ENCODE data around the gene LPCAT4. TPM values are rescaled to one million over a fixed set of nuclear protein-coding genes. Genes with fewer than 3 reads are reported as not detected.
A peak's percentile ranks its signal among the peaks of the same experiment; 100 is the strongest.

Gene LPCAT4
- total RNA-seq, 2 donors from 2014 or later: 73.8 to 95.0 TPM

DNA sequence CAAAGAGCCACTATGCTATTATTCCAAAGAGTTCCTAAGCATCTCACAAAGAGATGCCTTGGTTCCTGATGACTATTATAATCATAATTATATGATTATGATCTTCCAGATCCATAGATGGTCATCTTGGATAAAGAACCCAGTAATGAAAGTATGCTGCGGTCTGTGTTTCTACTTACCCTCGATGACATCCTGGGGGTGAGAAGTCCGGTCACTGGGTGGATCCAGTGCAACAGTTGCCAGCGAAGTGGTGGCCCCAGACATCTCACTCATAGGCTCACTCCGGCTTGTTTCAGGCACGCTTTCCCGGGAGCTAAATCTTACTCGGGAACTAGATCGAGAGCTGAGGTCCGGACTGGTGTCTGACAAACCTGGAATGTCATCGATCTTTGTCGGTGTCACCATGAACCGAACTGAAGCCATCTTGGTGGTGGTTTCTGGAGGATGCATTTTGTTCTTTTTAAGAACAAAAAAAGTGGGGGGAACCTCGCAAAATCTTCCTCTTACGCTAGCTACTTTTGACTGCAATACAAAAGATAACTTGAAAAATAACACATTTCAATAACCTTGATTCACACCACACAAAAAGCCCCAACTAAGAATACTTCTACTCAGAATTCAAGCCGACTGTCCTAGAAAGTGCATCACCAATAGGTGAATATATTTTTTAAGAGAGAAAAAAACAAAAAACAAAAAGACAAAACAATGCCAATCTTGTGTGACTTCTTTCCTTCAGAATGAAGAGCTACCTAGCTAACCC lies 30.6 kb downstream of the LPCAT4 start:
- no peaks in the 10 kb centered on the region for H3K9me3 Mint-ChIP-seq
- peaks cover 50% of the 10 kb centered on the region for H3K36me3 Mint-ChIP-seq (ENCODE audit: low read depth)
- peaks cover 29% of the 10 kb centered on the region for H3K4me1 Mint-ChIP-seq
- H3K27ac Mint-ChIP-seq: peak overlapping the region; percentile 97
- no peaks in the 10 kb centered on the region for H3K27me3 Mint-ChIP-seq
- H3K4me3 Mint-ChIP-seq: no peak overlapping the region
- no peak for ATAC-seq (replicated peaks)

DNA sequence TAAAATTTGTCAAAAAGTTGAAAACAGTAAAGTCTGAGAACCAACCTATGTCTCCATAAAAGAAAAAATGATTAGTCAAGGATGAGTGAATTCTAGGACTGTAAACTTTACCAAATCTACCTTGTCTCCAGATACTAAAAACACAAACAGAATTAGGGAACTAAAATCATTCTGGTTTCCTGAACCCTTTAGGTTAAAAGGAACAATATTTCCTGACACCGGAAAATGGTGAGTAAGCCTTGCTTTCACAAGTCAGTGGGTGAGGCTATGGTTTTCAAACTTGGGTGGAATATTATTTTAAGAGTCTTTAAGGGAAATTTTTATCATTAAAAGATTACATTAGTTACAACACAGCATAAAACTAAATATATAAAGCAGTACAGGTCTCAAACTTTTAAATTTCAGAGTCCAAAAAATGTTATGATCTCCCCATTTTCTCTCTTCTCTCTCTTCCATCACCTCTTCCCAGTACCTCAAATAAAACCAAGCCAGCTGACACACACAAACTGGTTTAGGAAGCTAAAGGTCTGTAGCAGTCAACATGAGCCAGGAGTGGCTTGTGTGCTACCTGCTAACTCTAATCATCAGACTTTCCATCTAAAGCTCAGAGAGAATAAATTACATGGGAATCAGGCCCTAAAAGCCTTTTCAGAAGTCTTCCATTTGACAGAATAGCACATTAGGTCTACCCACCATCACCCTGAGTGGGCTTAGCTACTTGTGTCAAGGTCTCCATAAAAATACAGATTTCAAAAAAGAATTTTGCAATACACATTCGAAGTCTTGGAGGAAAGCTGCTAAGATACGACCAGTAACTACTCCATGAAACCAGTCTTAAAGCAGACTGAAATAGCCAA lies 31.6 kb downstream of the LPCAT4 start:
- Mint-ChIP-seq H3K27ac (peak overlapping the region; percentile 97), H3K27me3 (no peaks in the 10 kb centered on the region)

GRCh38 chr15:34334672-34335071 lies 32.3 kb downstream of the LPCAT4 start:
- no peaks in the 10 kb centered on the region for H3K27me3 Mint-ChIP-seq
- no peaks in the 10 kb centered on the region for H3K9me3 Mint-ChIP-seq
- peaks cover 32% of the 10 kb centered on the region for H3K36me3 Mint-ChIP-seq (ENCODE audit: low read depth)
- peaks cover 21% of the 10 kb centered on the region for H3K4me1 Mint-ChIP-seq
- ATAC-seq (replicated peaks): no peak
- no peak overlapping the region for H3K4me3 Mint-ChIP-seq
- peak overlapping the region; percentile 97 for H3K27ac Mint-ChIP-seq

More for the DNA sequence above, 31.6 kb downstream of the LPCAT4 start:
- no peak overlapping the region for H3K4me3 Mint-ChIP-seq
- peak; percentile 9 for ATAC-seq (replicated peaks)
- H3K4me1 Mint-ChIP-seq: peaks cover 26% of the 10 kb centered on the region
- H3K9me3 Mint-ChIP-seq: no peaks in the 10 kb centered on the region
- H3K36me3 Mint-ChIP-seq (ENCODE audit: low read depth): peaks cover 40% of the 10 kb centered on the region

GRCh38 chr15:34332553-34333120 lies 34.4 kb downstream of the LPCAT4 start:
- Mint-ChIP-seq H3K9me3 (no peaks in the 10 kb centered on the region), H3K27me3 (no peaks in the 10 kb centered on the region), H3K36me3 (ENCODE audit: low read depth) (peaks cover 15% of the 10 kb centered on the region), H3K4me1 (peaks cover 24% of the 10 kb centered on the region), H3K27ac (no peak overlapping the region), H3K4me3 (peak overlapping the region; percentile 50)
- ATAC-seq (replicated peaks): no peak

GRCh38 chr15:34331809-34332208 lies 35.2 kb downstream of the LPCAT4 start:
- Mint-ChIP-seq H3K4me3 (peak overlapping the region; percentile 50), H3K27ac (peak overlapping the region; percentile 36), H3K27me3 (no peaks in the 10 kb centered on the region), H3K4me1 (peaks cover 21% of the 10 kb centered on the region), H3K36me3 (ENCODE audit: low read depth) (peaks cover 9% of the 10 kb centered on the region), H3K9me3 (no peaks in the 10 kb centered on the region)
- peak; percentile 37 for ATAC-seq (replicated peaks)

- no peaks in the 10 kb centered on the region for H3K27me3 Mint-ChIP-seq
- H3K4me1 Mint-ChIP-seq: peaks cover 11% of the 10 kb centered on the region
- no peak overlapping the region for H3K27ac Mint-ChIP-seq
- H3K36me3 Mint-ChIP-seq (ENCODE audit: low read depth): peaks cover 6% of the 10 kb centered on the region
- H3K9me3 Mint-ChIP-seq: no peaks in the 10 kb centered on the region
- no peak for ATAC-seq (replicated peaks)
- peak overlapping the region; percentile 22 for H3K4me3 Mint-ChIP-seq
Observed at GRCh38 chr15:34330279-34330678, 36.7 kb downstream of the LPCAT4 start.

GRCh38 chr15:34329006-34329405 lies 38.0 kb downstream of the LPCAT4 start:
- Mint-ChIP-seq H3K9me3 (no peaks in the 10 kb centered on the region), H3K27me3 (no peaks in the 10 kb centered on the region), H3K4me3 (peak overlapping the region; percentile 50), H3K27ac (no peak overlapping the region), H3K4me1 (peaks cover 10% of the 10 kb centered on the region), H3K36me3 (ENCODE audit: low read depth) (peaks cover 3% of the 10 kb centered on the region)
- no peak for ATAC-seq (replicated peaks)

DNA sequence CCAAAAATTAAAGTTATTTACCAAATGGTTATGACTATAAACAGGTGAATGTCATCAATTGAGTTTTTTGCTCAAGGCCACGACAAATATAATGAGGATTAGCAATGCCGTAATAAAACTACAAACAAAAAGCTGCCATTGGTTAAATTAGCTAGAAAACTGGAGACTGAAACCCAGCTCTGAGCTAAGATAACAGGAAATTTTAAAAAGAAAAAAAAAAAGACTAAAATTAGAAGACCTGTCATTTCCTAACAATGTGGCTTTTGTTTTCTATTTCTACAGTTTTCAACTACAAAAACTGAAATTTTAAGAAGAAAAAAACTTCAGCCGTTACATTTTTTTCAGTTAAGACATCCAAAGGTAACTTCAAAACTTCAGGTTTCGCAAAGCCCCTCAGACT lies 39.1 kb downstream of the LPCAT4 start:
- H3K27ac Mint-ChIP-seq: no peak overlapping the region
- H3K36me3 Mint-ChIP-seq (ENCODE audit: low read depth): no peaks in the 10 kb centered on the region
- peaks cover 10% of the 10 kb centered on the region for H3K4me1 Mint-ChIP-seq
- peak; percentile 50 for ATAC-seq (replicated peaks)
- no peaks in the 10 kb centered on the region for H3K27me3 Mint-ChIP-seq
- H3K9me3 Mint-ChIP-seq: no peaks in the 10 kb centered on the region
- peak overlapping the region; percentile 50 for H3K4me3 Mint-ChIP-seq

- no peak overlapping the region for H3K27ac Mint-ChIP-seq
- no peak for ATAC-seq (replicated peaks)
- peaks cover 8% of the 10 kb centered on the region for H3K4me1 Mint-ChIP-seq
- no peak overlapping the region for H3K4me3 Mint-ChIP-seq
- H3K9me3 Mint-ChIP-seq: no peaks in the 10 kb centered on the region
- H3K36me3 Mint-ChIP-seq (ENCODE audit: low read depth): no peaks in the 10 kb centered on the region
- H3K27me3 Mint-ChIP-seq: no peaks in the 10 kb centered on the region
Observed at GRCh38 chr15:34325368-34325767, 41.6 kb downstream of the LPCAT4 start.

GRCh38 chr15:34324933-34325332 lies 42.1 kb downstream of the LPCAT4 start:
- Mint-ChIP-seq H3K4me1 (peaks cover 8% of the 10 kb centered on the region), H3K4me3 (no peak overlapping the region), H3K27me3 (no peaks in the 10 kb centered on the region), H3K36me3 (ENCODE audit: low read depth) (no peaks in the 10 kb centered on the region), H3K9me3 (no peaks in the 10 kb centered on the region), H3K27ac (no peak overlapping the region)
- no peak for ATAC-seq (replicated peaks)

DNA sequence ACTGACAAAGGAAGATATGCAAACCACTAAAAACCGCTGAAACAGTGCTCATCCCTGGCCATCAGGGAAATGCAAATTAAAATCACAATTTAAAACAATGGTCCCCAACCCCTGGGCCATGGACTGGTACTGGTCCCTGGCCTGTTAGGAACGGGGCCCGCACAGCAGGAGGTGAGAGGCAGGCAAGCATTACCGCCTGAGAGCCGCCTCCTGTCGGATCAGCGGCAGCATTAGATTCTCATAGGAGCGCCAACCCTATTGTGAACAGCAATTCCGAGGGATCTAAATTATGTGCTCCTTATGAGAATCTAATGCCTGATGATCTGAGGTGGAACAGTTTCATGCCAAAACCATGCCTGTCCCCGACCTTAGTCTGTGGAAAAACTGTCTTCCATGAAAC lies 43.8 kb downstream of the LPCAT4 start:
- Mint-ChIP-seq H3K36me3 (ENCODE audit: low read depth) (no peaks in the 10 kb centered on the region), H3K4me1 (peaks cover 9% of the 10 kb centered on the region), H3K9me3 (no peaks in the 10 kb centered on the region), H3K4me3 (no peak overlapping the region), H3K27ac (no peak overlapping the region), H3K27me3 (no peaks in the 10 kb centered on the region)
- ATAC-seq (replicated peaks): no peak

GRCh38 chr15:34318277-34319079 lies 48.5 kb downstream of the LPCAT4 start:
- no peaks in the 10 kb centered on the region for H3K9me3 Mint-ChIP-seq
- ATAC-seq (replicated peaks): peak; percentile 88
- peak overlapping the region; percentile 84 for H3K4me3 Mint-ChIP-seq
- H3K27me3 Mint-ChIP-seq: no peaks in the 10 kb centered on the region
- H3K36me3 Mint-ChIP-seq (ENCODE audit: low read depth): peaks cover 13% of the 10 kb centered on the region
- peaks cover 15% of the 10 kb centered on the region for H3K4me1 Mint-ChIP-seq
- peak overlapping the region; percentile 80 for H3K27ac Mint-ChIP-seq

DNA sequence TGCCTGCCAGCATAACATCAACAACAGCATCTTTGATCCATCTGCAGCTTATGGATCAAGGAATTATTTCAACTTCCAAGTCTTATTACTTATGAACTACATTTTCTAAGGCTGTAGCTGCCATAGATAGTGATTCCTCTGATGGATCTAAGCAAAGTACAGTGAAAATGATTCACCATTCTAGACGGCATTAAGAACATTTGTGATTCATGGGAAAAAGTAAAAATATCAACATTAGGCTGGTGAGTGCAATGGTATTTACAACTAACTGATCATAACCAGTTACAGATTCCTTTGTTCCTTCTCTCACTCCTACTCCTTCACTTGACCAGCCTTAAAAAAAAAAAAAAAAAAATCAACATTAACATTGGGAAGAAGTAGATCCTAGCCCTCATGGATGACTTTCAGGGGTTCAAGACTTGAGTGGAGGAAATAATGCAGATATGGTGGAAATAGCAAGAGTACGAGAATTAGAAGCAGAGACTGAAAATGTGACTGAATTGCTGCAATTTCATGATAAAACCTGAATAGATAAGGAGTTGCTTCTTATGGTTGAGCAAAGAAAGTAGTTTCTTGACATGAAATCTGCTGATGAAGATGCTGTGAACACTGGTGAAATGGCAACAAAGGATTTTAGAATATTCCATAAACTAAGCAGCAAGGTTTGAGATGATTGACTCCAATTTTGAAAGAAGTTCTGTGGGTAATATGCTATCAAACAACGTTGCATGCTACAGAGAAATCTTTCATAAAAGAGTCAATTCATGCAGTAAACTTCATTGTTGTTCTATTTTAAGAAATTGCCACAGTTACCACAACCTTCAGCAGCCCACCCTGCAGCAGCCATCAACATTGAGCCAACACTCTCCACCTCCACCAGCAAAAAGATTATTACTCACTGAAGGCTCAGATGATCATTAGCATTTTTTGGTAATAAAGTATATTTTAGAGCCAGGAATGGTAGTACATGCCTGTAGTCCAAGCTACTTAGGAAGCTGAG lies 52.2 kb downstream of the LPCAT4 start:
- Mint-ChIP-seq H3K9me3 (no peaks in the 10 kb centered on the region), H3K27ac (no peak overlapping the region), H3K27me3 (no peaks in the 10 kb centered on the region), H3K4me3 (no peak overlapping the region), H3K36me3 (ENCODE audit: low read depth) (peaks cover 26% of the 10 kb centered on the region), H3K4me1 (peaks cover 10% of the 10 kb centered on the region)
- no peak for ATAC-seq (replicated peaks)

Measured in activated T-helper 17 cell treated with anti-CD3 and anti-CD28 coated beads, Interleukin-2, amount 50 U/mL, for 72 hours (primary cell).